GM23338 (cell line): ENCODE measurements around the gene R3HCC1L. TPM values are rescaled to one million over a fixed set of nuclear protein-coding genes. Genes with fewer than 3 reads are reported as not detected.

ENCODE experiments used
- ATAC-seq: fragments of 200-7000 bp; cut with Tn5 transposase; 3 replicates; pipeline ENCODE4 v1.9.1; 2020
- DNase-seq: peaks from one replicate; pipeline ENCODE4 v3.0.0-alpha.2; 2015; ENCODE audit warnings: low spot score
- H2AFZ ChIP-seq: fragments of 200-600 bp; sonication (generic); 2 replicates; pipeline ENCODE4 v1.8.0; 2016; ENCODE audit warnings: antibody characterized with exemption, mild to moderate bottlenecking, moderate library complexity
- H3F3A ChIP-seq: fragments of 200-600 bp; sonication (generic); replicated peaks from 2 replicates; pipeline ENCODE4 v1.8.0; 2017; ENCODE audit warnings: antibody characterized with exemption, mixed run types, low read depth
- H3K27ac ChIP-seq: fragments of 200-600 bp; sonication (generic); 2 replicates; pipeline ENCODE4 v1.6.1; 2016; ENCODE audit warnings: low read depth
- H3K27me3 ChIP-seq: fragments of 200-600 bp; sonication (generic); 2 replicates; pipeline ENCODE4 v1.8.0; 2016; ENCODE audit warnings: mild to moderate bottlenecking, mixed run types, moderate library complexity; ENCODE audit not compliant: insufficient read depth
- H3K36me3 ChIP-seq: fragments of 200-600 bp; sonication (generic); 2 replicates; pipeline ENCODE4 v1.8.0; 2016; ENCODE audit warnings: mild to moderate bottlenecking; ENCODE audit not compliant: insufficient read depth
- H3K4me1 ChIP-seq: fragments of 200-600 bp; sonication (generic); 2 replicates; pipeline ENCODE4 v1.8.0; 2016; ENCODE audit warnings: mild to moderate bottlenecking, moderate library complexity; ENCODE audit not compliant: insufficient read depth
- H3K4me2 ChIP-seq: fragments of 200-600 bp; sonication (generic); 2 replicates; pipeline ENCODE4 v1.7.1; 2017; ENCODE audit warnings: mixed run types
- H3K4me3 ChIP-seq: fragments of 200-600 bp; sonication (generic); 2 replicates; pipeline ENCODE4 v1.6.1; 2016; ENCODE audit warnings: mixed run types
- H3K79me2 ChIP-seq: fragments of 200-600 bp; sonication (generic); replicated peaks from 2 replicates; pipeline ENCODE4 v1.8.0; 2017; ENCODE audit warnings: mild to moderate bottlenecking; ENCODE audit not compliant: insufficient read depth
- H3K9me2 ChIP-seq: fragments of 200-600 bp; sonication (generic); 2 replicates; pipeline ENCODE4 v1.8.0; 2017; ENCODE audit not compliant: insufficient read depth
- H4K20me1 ChIP-seq: fragments of 200-600 bp; sonication (generic); replicated peaks from 2 replicates; pipeline ENCODE4 v1.8.0; 2017; ENCODE audit warnings: mild to moderate bottlenecking; ENCODE audit not compliant: insufficient read depth
- H3K27ac Mint-ChIP-seq: 2 replicates; pipeline ENCODE4 v1.8.0; 2020; ENCODE audit warnings: inconsistent platforms, mild to moderate bottlenecking, moderate library complexity, mixed read lengths
- H3K27me3 Mint-ChIP-seq: 3 replicates; pipeline ENCODE4 v1.8.0; 2022; ENCODE audit warnings: low read depth, mild to moderate bottlenecking, moderate library complexity, mixed read lengths, inconsistent platforms; ENCODE audit not compliant: insufficient read depth, poor library complexity
- H3K36me3 Mint-ChIP-seq: 3 replicates; pipeline ENCODE4 v1.8.0; 2021; ENCODE audit warnings: low read depth, mild to moderate bottlenecking, inconsistent platforms, moderate library complexity, mixed read lengths
- H3K4me1 Mint-ChIP-seq: 3 replicates; pipeline ENCODE4 v1.8.0; 2020; ENCODE audit warnings: mild to moderate bottlenecking, inconsistent platforms, mixed read lengths
- H3K4me3 Mint-ChIP-seq: 3 replicates; pipeline ENCODE4 v1.8.0; 2021; ENCODE audit warnings: moderate library complexity, mild to moderate bottlenecking, inconsistent platforms, mixed read lengths
- H3K9me3 Mint-ChIP-seq: 3 replicates; pipeline ENCODE4 v1.8.0; 2020; ENCODE audit warnings: moderate library complexity, mild to moderate bottlenecking, inconsistent platforms, mixed read lengths
- CREB1 ChIP-seq: fragments of 250-450 bp; sonication (Bioruptor Pico); IDR thresholded peaks from 2 replicates; pipeline ENCODE4 v1.5.0; 2020; ENCODE audit warnings: low read depth, mild to moderate bottlenecking, moderate library complexity
- NANOG ChIP-seq: IDR thresholded peaks from 2 replicates; pipeline ENCODE4 v1.6.1; 2016; ENCODE audit warnings: antibody characterized with exemption, borderline replicate concordance
- polyA plus RNA-seq: library from polyadenylated mRNA; unstranded; fragments of >200 nt; fragmentation: Nextera tagmentation; extraction: Ambion mirVana; gene quantifications from 2 replicates; pipeline ENCODE4 v1.2.1, GENCODE V29; 2016
- total RNA-seq: library from RNA; depleted of rRNA; stranded (reverse); fragments of >200 nt; shearing (Covaris generic); gene quantifications from 2 replicates; pipeline ENCODE4 v1.2.3, GENCODE V29; 2014
- TF ChIP-seq, protein P1 (sequence below): fragments of 250-450 bp; sonication (Bioruptor Pico); IDR thresholded peaks from 2 replicates; pipeline ENCODE4 v1.5.0; 2020; ENCODE audit warnings: mild to moderate bottlenecking, moderate library complexity
- TF ChIP-seq, protein P2 (sequence below), 2 experiments: fragments of 200-600 bp in 1 of 2; sonication (generic) in 1 of 2; conservative IDR thresholded peaks; 2 replicates each; pipeline versions ENCODE4 v1.5.1 to v1.6.1; 2016 to 2017; ENCODE audit warnings: antibody characterized with exemption in 2 of 2, low read depth in 2 of 2, mild to moderate bottlenecking in 2 of 2, moderate library complexity in 1 of 2

The R3HCC1L gene
- total and polyA plus RNA-seq, 2 experiments from 2014 or later, result 9.3 to 15.8 TPM

DNA sequence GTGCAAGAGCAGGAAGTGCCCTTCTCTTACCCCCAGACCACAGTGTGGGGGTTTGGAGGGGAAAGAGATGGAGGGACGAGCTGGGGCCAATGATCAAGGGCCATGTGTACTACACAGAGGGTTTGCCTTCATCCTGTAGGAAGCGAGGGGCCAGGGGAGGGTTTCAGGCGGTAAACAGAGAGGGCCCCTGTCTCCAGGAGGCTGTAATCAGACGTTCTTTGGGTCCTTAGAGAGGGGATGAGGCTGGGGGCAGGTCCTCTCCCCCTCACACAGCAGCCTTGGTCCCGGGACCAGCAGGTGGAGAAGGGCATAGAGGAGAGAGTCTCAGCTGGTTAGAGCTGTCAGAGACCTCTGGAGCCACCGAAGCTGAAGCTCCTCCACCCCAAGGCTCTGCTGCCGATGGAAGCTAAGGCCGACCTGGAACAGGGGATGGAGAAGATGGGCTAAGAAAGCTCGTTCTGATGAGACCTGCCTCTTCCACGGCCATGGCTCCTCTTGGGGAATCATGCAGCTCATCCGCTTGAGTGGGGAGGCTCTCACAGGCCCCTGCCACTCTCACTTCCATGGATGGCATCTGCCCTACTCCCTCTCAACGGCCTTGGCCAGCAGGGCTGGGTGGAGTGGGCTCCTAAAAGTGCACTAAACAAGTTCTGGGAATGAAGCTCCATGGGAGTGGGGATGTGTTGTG lies 130.1 kb downstream of the R3HCC1L start (continued):
- TF ChIP-seq, protein P1, sequence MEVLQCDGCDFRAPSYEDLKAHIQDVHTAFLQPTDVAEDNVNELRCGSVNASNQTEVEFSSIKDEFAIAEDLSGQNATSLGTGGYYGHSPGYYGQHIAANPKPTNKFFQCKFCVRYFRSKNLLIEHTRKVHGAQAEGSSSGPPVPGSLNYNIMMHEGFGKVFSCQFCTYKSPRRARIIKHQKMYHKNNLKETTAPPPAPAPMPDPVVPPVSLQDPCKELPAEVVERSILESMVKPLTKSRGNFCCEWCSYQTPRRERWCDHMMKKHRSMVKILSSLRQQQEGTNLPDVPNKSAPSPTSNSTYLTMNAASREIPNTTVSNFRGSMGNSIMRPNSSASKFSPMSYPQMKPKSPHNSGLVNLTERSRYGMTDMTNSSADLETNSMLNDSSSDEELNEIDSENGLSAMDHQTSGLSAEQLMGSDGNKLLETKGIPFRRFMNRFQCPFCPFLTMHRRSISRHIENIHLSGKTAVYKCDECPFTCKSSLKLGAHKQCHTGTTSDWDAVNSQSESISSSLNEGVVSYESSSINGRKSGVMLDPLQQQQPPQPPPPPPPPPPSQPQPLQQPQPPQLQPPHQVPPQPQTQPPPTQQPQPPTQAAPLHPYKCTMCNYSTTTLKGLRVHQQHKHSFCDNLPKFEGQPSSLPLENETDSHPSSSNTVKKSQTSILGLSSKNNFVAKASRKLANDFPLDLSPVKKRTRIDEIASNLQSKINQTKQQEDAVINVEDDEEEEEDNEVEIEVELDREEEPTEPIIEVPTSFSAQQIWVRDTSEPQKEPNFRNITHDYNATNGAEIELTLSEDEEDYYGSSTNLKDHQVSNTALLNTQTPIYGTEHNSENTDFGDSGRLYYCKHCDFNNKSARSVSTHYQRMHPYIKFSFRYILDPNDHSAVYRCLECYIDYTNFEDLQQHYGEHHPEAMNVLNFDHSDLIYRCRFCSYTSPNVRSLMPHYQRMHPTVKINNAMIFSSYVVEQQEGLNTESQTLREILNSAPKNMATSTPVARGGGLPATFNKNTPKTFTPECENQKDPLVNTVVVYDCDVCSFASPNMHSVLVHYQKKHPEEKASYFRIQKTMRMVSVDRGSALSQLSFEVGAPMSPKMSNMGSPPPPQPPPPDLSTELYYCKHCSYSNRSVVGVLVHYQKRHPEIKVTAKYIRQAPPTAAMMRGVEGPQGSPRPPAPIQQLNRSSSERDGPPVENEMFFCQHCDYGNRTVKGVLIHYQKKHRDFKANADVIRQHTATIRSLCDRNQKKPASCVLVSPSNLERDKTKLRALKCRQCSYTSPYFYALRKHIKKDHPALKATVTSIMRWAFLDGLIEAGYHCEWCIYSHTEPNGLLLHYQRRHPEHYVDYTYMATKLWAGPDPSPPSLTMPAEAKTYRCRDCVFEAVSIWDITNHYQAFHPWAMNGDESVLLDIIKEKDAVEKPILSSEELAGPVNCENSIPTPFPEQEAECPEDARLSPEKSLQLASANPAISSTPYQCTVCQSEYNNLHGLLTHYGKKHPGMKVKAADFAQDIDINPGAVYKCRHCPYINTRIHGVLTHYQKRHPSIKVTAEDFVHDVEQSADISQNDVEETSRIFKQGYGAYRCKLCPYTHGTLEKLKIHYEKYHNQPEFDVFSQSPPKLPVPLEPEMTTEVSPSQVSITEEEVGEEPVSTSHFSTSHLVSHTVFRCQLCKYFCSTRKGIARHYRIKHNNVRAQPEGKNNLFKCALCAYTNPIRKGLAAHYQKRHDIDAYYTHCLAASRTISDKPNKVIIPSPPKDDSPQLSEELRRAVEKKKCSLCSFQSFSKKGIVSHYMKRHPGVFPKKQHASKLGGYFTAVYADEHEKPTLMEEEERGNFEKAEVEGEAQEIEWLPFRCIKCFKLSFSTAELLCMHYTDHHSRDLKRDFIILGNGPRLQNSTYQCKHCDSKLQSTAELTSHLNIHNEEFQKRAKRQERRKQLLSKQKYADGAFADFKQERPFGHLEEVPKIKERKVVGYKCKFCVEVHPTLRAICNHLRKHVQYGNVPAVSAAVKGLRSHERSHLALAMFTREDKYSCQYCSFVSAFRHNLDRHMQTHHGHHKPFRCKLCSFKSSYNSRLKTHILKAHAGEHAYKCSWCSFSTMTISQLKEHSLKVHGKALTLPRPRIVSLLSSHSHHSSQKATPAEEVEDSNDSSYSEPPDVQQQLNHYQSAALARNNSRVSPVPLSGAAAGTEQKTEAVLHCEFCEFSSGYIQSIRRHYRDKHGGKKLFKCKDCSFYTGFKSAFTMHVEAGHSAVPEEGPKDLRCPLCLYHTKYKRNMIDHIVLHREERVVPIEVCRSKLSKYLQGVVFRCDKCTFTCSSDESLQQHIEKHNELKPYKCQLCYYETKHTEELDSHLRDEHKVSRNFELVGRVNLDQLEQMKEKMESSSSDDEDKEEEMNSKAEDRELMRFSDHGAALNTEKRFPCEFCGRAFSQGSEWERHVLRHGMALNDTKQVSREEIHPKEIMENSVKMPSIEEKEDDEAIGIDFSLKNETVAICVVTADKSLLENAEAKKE, result no peak

DNA sequence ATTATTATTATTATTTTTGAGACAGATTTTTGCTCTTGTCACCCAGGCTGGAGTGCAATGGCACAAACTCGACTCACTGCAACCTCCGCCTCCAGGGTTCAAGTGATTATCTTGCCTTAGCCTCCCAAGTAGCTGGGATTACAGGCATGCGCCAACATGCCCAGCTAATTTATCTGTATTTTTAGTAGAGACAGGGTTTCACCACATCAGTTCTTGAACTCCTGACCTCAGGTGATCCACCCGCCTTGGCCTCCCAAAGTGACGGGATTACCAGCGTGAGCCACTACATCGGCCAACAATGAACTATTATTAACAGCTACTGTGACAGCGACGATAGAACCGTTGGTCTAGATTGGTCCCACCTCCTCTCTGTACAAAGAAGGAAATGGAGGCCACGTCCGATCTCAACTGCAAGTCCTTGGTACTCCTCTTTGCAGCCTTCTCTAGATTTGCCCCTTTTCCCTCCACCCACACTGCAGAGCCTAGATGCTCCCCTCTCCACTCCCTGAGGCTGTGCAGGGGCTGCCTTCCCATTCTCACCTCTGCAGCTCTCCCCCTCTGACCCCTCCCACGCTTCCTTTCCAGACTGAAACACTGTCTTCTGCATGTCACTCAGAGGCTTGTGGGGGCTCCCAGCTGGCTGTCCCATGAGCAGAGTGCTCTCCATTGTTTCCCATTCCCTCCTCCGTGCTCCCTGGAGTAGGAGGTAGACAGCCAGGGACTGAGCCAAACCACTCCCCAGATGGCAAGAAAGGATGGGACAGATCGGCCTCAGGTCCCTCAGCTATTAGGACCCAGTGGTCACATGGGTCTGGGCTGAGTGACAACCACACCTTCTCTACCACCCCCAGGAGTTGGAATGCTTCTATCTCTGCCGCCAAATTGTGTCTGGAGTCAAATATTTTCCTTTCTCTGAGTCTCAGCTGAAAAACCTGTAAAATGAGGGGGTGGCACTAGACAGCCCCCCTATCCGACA lies 131.2 kb downstream of the R3HCC1L start:
- Histone ChIP-seq H4K20me1 (no peaks in the 10 kb centered on the region), H3K36me3 (no peaks in the 10 kb centered on the region), H3K4me3 (no peak overlapping the region), H3K4me1 (peaks cover 6% of the 10 kb centered on the region), H3K27me3 (peaks cover 11% of the 10 kb centered on the region; the same call in 1 of the 2 replicates), H3K4me2 (no peak overlapping the region), H3K27ac (no peak overlapping the region), H2AFZ (no peak overlapping the region), H3F3A (no peaks in the 10 kb centered on the region), H3K79me2 (no peaks in the 10 kb centered on the region), H3K9me2 (no peaks in the 10 kb centered on the region)
- no peaks in the 10 kb centered on the region for H3K9me3 Mint-ChIP-seq
- DNase-seq (no peak), ATAC-seq (no peak)
- no peak overlapping the region for H3K27ac Mint-ChIP-seq
- H3K4me1 Mint-ChIP-seq, result peaks cover 29% of the 10 kb centered on the region
- no peak overlapping the region for H3K4me3 Mint-ChIP-seq
- no peaks in the 10 kb centered on the region for H3K36me3 Mint-ChIP-seq
- H3K27me3 Mint-ChIP-seq, result peaks cover 12% of the 10 kb centered on the region
- no peak for TF ChIP-seq NANOG
- TF ChIP-seq, protein P2, sequence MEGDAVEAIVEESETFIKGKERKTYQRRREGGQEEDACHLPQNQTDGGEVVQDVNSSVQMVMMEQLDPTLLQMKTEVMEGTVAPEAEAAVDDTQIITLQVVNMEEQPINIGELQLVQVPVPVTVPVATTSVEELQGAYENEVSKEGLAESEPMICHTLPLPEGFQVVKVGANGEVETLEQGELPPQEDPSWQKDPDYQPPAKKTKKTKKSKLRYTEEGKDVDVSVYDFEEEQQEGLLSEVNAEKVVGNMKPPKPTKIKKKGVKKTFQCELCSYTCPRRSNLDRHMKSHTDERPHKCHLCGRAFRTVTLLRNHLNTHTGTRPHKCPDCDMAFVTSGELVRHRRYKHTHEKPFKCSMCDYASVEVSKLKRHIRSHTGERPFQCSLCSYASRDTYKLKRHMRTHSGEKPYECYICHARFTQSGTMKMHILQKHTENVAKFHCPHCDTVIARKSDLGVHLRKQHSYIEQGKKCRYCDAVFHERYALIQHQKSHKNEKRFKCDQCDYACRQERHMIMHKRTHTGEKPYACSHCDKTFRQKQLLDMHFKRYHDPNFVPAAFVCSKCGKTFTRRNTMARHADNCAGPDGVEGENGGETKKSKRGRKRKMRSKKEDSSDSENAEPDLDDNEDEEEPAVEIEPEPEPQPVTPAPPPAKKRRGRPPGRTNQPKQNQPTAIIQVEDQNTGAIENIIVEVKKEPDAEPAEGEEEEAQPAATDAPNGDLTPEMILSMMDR (conservative IDR thresholded peaks at IDR 0.05; ENCODE audit: low read depth in 2 of 2), result no peak
- no peak for TF ChIP-seq CREB1 (CRISPR knock-in tag)
- TF ChIP-seq, protein P1, result no peak
